PFSK-1 (cell line): ENCODE results near the gene FUT6.

Experiments
- FOXP2 ChIP-seq: optimal IDR thresholded peaks from 2 replicates; pipeline ENCODE3; 2011; ENCODE audit warnings: borderline replicate concordance, control low read depth, inconsistent platforms; ENCODE audit not compliant: insufficient read depth; ENCODE audit errors: extremely low read length, extremely low read depth
- POLR2AphosphoS5 ChIP-seq: IDR thresholded peaks from 2 replicates; pipeline ENCODE4 v1.6.1; 2012; ENCODE audit warnings: low read depth, mild to moderate bottlenecking, control low read depth, low read length, moderate library complexity
- SIN3A ChIP-seq: IDR thresholded peaks from 2 replicates; pipeline ENCODE4 v1.6.1; 2012; ENCODE audit warnings: mild to moderate bottlenecking, low read length, moderate library complexity, borderline replicate concordance; ENCODE audit not compliant: insufficient read depth
- TAF1 ChIP-seq: IDR thresholded peaks from 2 replicates; pipeline ENCODE4 v1.6.1; 2012; ENCODE audit warnings: low read length, control low read depth, borderline replicate concordance; ENCODE audit not compliant: insufficient read depth
- TF ChIP-seq, protein P1 (sequence below), 2 experiments: IDR thresholded peaks; 2 replicates each; pipeline versions ENCODE4 v1.6.1 to v1.8.0; 2011 to 2012; ENCODE audit warnings: low read depth in 2 of 2, low read length in 2 of 2, control low read depth in 1 of 2, inconsistent platforms in 1 of 2, mild to moderate bottlenecking in 1 of 2, moderate library complexity in 1 of 2; ENCODE audit not compliant: insufficient read depth in 1 of 2

DNA sequence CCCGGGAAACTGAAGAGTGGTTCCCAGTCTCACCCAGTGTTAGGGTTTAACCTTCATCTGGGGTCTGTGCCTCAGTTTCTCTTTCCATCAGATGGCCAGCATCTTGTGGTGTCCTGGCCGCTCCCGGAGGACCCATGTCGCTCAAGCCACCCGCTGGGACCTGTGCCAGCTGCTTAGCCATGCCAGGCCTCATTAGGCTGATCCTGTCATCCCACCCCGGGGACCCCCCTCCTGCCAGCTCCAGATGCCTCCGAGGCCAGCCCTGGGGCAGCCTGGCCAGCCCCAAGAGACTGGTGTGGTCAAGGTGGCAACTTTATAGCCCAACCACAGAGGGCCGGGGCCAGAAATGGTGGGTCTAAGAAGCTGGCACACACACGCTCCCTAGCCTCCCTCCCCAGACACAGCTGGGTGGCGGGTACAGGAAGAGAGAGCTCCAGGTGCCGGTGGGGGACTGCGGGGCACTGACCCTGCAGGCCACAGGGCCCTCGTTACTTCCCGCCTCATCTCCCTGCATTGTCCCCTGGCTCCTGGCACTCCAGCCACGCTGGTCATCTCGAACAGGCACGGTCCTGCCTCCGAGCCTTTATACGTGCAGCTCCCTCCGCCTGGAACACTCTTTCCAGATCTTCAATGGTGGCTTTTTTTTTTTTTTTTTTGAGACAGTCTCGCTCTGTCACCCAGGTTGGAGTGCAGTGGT is 31.2 kb downstream of the FUT6 start:
- no peak for TF ChIP-seq TAF1
- TF ChIP-seq POLR2AphosphoS5, result no peak
- TF ChIP-seq, protein P1, sequence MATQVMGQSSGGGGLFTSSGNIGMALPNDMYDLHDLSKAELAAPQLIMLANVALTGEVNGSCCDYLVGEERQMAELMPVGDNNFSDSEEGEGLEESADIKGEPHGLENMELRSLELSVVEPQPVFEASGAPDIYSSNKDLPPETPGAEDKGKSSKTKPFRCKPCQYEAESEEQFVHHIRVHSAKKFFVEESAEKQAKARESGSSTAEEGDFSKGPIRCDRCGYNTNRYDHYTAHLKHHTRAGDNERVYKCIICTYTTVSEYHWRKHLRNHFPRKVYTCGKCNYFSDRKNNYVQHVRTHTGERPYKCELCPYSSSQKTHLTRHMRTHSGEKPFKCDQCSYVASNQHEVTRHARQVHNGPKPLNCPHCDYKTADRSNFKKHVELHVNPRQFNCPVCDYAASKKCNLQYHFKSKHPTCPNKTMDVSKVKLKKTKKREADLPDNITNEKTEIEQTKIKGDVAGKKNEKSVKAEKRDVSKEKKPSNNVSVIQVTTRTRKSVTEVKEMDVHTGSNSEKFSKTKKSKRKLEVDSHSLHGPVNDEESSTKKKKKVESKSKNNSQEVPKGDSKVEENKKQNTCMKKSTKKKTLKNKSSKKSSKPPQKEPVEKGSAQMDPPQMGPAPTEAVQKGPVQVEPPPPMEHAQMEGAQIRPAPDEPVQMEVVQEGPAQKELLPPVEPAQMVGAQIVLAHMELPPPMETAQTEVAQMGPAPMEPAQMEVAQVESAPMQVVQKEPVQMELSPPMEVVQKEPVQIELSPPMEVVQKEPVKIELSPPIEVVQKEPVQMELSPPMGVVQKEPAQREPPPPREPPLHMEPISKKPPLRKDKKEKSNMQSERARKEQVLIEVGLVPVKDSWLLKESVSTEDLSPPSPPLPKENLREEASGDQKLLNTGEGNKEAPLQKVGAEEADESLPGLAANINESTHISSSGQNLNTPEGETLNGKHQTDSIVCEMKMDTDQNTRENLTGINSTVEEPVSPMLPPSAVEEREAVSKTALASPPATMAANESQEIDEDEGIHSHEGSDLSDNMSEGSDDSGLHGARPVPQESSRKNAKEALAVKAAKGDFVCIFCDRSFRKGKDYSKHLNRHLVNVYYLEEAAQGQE (IDR thresholded peaks at IDR 0.05; ENCODE audit: insufficient read depth in 1 of 2, low read depth in 2 of 2, low read length in 2 of 2), result no peak
- no peak for TF ChIP-seq SIN3A
- no peak for TF ChIP-seq FOXP2
